KMS-11 (cell line): ENCODE results near the gene RNASE4.

ENCODE experiments used
- H2AFZ ChIP-seq: fragments of 200-600 bp; sonication (generic); 2 replicates; pipeline ENCODE4 v1.6.1; 2016; ENCODE audit warnings: antibody characterized with exemption, mixed run types, low read depth
- H3K27ac ChIP-seq: fragments of 200-600 bp; sonication (generic); 2 replicates; pipeline ENCODE4 v1.6.1; 2016; ENCODE audit warnings: mild to moderate bottlenecking, mixed run types
- H3K27me3 ChIP-seq: fragments of 200-600 bp; sonication (generic); 2 replicates; pipeline ENCODE4 v1.6.1; 2017; ENCODE audit warnings: mild to moderate bottlenecking, low read depth, mixed run types, moderate library complexity; ENCODE audit not compliant: insufficient read depth
- H3K36me3 ChIP-seq: fragments of 200-600 bp; sonication (generic); 2 replicates; pipeline ENCODE4 v1.6.1; 2017; ENCODE audit warnings: mild to moderate bottlenecking, mixed run types; ENCODE audit not compliant: insufficient read depth
- H3K4me1 ChIP-seq: fragments of 200-600 bp; sonication (generic); 2 replicates; pipeline ENCODE4 v1.6.1; 2016; ENCODE audit warnings: mild to moderate bottlenecking, low read depth, mixed run types; ENCODE audit not compliant: poor library complexity, severe bottlenecking
- H3K4me2 ChIP-seq: fragments of 200-600 bp; sonication (generic); 2 replicates; pipeline ENCODE4 v1.7.0; 2016; ENCODE audit warnings: mild to moderate bottlenecking, mixed run types
- H3K4me3 ChIP-seq: fragments of 200-600 bp; sonication (generic); IDR thresholded peaks from 2 replicates; pipeline ENCODE4 v1.6.1; 2017; ENCODE audit warnings: low read depth, low read length, mixed read lengths; ENCODE audit not compliant: insufficient read depth
- H3K79me2 ChIP-seq: fragments of 200-600 bp; sonication (generic); 2 replicates; pipeline ENCODE4 v1.6.1; 2016; ENCODE audit warnings: low read depth, mixed run types; ENCODE audit not compliant: insufficient read depth
- H3K9ac ChIP-seq: fragments of 200-600 bp; sonication (generic); 2 replicates; pipeline ENCODE4 v1.6.1; 2016; ENCODE audit warnings: mild to moderate bottlenecking, mixed run types
- H4K20me1 ChIP-seq: fragments of 200-600 bp; sonication (generic); 2 replicates; pipeline ENCODE4 v1.6.1; 2016; ENCODE audit warnings: mild to moderate bottlenecking, mixed run types; ENCODE audit not compliant: insufficient read depth
- CTCF ChIP-seq: fragments of 200-600 bp; sonication (generic); conservative IDR thresholded peaks from 2 replicates; pipeline ENCODE4 v1.6.1; 2017; ENCODE audit warnings: low read depth, mild to moderate bottlenecking, antibody characterized with exemption, low read length, moderate library complexity, mixed read lengths

The RNASE4 gene

GRCh38 chr14:20680363-20680762 is 4.0 kb upstream of the RNASE4 start:
- Histone ChIP-seq H3K36me3 (no peaks in the 10 kb centered on the region), H4K20me1 (no peaks in the 10 kb centered on the region), H2AFZ (peak overlapping the region; percentile 71), H3K27ac (peak overlapping the region; percentile 86; the same call in 1 of the 2 replicates), H3K4me1 (peaks cover 15% of the 10 kb centered on the region), H3K27me3 (no peaks in the 10 kb centered on the region), H3K9ac (no peak overlapping the region; the same call in 1 of the 2 replicates), H3K4me3 (no peak overlapping the region), H3K4me2 (peak overlapping the region; percentile 76), H3K79me2 (no peaks in the 10 kb centered on the region)
- no peak for TF ChIP-seq CTCF

- peak overlapping the region; percentile 81; the same call in 1 of the 2 replicates for H3K9ac ChIP-seq
- peaks cover 15% of the 10 kb centered on the region for H3K4me1 ChIP-seq
- no peak overlapping the region for H3K4me3 ChIP-seq
- H2AFZ ChIP-seq: peak overlapping the region; percentile 71; the same call in 1 of the 2 replicates
- peak overlapping the region; percentile 76 for H3K4me2 ChIP-seq
- H4K20me1 ChIP-seq: no peaks in the 10 kb centered on the region
- H3K79me2 ChIP-seq: no peaks in the 10 kb centered on the region
- H3K27me3 ChIP-seq: no peaks in the 10 kb centered on the region
- H3K27ac ChIP-seq: peak overlapping the region; percentile 86
- no peak for TF ChIP-seq CTCF
- no peaks in the 10 kb centered on the region for H3K36me3 ChIP-seq
Observed at GRCh38 chr14:20680843-20681347, 3.5 kb upstream of the RNASE4 start.

- no peak for TF ChIP-seq CTCF
- H3K27me3 ChIP-seq: no peaks in the 10 kb centered on the region
- peak overlapping the region; percentile 81 for H3K9ac ChIP-seq
- peaks cover 22% of the 10 kb centered on the region for H3K4me1 ChIP-seq
- H3K36me3 ChIP-seq: no peaks in the 10 kb centered on the region
- no peak overlapping the region for H3K4me3 ChIP-seq
- H3K27ac ChIP-seq: peak overlapping the region; percentile 86
- H3K4me2 ChIP-seq: peak overlapping the region; percentile 76
- peak overlapping the region; percentile 81 for H2AFZ ChIP-seq
- H3K79me2 ChIP-seq: no peaks in the 10 kb centered on the region
- no peaks in the 10 kb centered on the region for H4K20me1 ChIP-seq
Observed at GRCh38 chr14:20681348-20682126, 2.8 kb upstream of the RNASE4 start.

- Histone ChIP-seq H3K4me2 (peak overlapping the region; percentile 76), H3K4me1 (peaks cover 23% of the 10 kb centered on the region), H3K9ac (peak overlapping the region; percentile 81), H3K27ac (peak overlapping the region; percentile 86), H3K4me3 (no peak overlapping the region), H4K20me1 (no peaks in the 10 kb centered on the region), H3K36me3 (no peaks in the 10 kb centered on the region), H2AFZ (peak overlapping the region; percentile 81), H3K27me3 (no peaks in the 10 kb centered on the region), H3K79me2 (no peaks in the 10 kb centered on the region)
- TF ChIP-seq CTCF: no peak
Observed at GRCh38 chr14:20682127-20682434, 2.3 kb upstream of the RNASE4 start.
